GM18873 (cell line): Measurements from ENCODE around the gene ATXN7L2.
"Not testable (repeated sequence)": the region's sequence is repeated elsewhere in the genome, so short reads cannot be mapped to it uniquely, and the experiment has no call there.

Experiments used
- ATAC-seq: cut with Tn5 transposase; IDR thresholded peaks from one replicate; pipeline ENCODE4 v1.9.1; 2021; ENCODE audit warnings: mild to moderate bottlenecking, moderate library complexity, moderate number of reproducible peaks; ENCODE audit not compliant: unreplicated experiment, low FRiP score

The ATXN7L2 gene, protein sequence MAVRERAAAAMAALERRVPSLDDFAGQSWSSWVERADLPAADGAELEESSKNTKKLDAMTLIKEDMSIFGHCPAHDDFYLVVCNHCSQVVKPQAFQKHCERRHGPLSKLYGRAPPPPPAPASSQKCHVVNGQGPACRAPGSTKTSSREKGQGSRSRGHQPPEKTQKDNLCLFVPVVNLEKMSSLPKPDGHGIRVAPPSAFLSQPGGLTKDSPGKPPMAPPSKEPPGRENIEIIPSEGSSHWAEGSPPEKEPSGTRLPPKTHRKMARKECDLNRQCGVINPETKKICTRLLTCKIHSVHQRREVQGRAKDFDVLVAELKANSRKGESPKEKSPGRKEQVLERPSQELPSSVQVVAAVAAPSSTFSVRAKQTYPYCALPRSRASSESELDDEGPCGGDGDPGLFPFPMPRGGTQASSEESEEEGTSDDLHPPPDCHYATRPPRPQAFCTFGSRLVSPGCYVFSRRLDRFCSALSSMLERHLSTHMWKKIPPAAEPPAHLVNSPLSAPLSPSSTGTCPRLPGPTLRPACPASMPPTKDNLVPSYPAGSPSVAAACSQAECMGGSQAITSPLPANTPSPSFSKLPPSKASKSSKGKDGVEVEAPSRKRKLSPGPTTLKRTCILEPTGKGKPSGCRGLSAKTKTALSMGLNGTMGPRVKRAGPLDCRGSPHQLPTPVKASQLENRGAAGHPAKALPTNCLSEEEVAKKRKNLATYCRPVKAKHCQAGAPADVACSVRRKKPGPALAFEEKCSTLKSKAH

DNA sequence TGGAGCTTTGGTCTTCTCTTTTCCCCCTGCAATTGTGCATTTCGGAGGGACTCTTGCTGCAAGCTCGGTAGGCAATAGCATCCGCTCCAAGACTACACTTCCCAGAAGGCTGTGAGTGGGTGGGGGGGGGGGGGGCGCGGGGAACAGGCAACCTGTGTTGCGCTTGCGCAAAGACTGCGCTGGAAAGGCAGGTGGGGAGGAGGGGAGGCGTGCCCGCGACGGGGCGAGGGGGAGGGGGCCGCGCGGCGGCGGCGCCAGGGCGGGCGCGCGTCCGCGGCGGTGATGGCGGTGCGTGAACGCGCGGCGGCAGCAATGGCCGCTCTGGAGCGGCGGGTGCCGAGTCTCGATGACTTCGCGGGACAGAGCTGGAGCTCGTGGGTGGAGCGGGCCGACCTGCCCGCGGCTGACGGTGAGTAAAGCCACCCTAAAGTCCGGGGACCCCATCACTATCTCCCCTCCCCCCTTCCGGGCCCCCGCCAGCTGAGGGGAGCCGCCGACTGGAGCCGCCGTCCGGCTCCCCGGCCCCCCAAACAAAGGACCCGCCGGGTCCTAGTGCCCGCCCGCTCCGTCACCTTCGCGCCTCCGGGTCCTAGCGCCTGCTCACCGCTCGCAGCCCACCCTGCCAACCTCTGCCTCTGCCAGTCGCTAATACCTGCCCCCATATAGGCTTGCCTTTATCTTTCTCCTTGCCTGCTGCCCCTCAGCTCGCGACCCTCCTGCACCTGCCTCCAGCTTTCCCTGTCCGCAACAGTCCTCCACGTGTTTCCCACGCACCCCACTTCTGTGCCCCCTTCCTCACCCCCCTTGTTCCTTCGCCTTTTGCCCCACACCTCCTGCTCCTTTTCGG, at the start of gene ATXN7L2:
ATXN7L2 (plus strand) TSS at position 234 of the 847 bp plus-strand sequence; CDS start at position 283, 49 bp downstream.
- ATAC-seq: peak; percentile 41

DNA sequence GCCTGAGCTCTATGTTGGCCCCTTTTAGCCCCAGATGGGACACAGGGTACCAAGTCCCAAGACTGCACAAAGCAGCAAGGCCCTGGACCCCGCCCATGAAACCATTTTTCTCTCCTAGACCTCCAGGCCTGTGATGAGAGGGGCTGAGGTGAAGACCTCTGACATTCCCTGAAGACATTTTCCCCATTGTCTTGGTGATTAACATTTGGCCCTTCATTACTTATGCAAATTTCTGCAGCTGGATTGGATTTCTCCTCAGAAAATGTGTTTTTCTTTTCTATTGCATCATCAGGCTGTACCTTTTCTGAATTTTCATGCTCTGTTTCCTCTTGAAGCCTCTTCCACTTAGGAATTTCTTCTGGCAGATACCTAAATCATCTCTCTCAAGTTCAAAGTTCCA, 49.2 kb upstream of the ATXN7L2 start:
- ATAC-seq: no peak

DNA sequence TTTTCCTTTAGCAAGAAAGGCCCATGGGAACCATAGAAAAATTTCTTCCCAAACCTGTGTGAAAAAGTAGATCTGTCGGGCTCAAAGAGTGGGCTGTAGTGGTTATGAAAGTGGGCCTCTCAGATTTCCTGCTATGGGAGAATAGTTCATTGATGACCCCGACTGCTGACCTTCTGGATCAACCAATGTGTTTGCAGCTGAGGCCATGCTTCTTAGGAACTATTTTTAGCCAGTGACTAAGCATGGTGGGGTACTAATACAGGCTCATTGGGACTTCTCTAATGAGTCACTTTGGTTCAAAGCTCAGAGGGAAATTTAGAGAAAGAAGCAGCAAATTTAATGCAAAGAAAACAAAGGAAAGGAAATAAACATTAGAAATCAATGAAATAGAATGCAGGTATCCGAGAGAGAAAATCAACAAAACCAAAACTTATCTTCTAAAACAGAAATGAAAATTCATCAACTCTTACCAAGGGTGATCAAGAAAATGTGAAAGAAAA, 44.9 kb upstream of the ATXN7L2 start:
- ATAC-seq: no peak

DNA sequence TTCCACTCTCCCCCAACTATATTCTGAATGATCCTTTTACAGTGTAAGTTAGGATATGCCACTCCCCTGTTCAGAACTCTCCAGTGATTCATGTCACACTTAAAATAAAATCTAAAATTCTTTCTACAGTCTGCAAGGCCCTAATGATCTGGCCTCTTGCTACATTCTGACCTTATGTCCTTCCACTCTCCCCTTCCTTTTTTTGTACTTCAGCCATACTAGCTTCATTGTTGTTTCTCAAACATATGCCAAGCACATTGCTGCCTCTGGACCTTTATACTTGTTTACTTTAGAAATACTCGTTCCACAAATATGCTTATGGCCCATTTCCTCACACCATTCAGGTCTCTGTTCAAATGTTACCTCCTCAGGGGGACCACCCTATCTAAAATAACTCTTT, 42.6 kb upstream of the ATXN7L2 start:
- no peak for ATAC-seq

DNA sequence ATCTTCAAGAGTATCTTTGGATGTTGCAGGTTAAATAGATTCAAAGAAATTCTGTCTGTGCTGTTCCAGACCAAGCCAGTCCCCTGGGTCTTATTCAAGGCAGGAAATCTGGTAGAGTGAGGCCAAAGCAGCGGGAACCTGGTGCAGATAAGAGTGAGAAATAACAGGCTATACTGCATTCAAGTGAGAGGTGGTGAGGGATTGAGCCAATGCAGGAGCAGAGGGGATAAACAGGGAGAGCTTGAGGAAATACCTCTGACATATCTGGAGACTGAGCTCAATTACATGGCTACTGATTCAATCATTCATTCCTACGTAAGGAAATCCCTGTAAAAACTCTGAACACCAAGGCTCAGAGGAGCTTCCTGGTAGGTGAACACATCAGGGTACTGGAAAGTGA, 40.2 kb upstream of the ATXN7L2 start:
- ATAC-seq: no peak

DNA sequence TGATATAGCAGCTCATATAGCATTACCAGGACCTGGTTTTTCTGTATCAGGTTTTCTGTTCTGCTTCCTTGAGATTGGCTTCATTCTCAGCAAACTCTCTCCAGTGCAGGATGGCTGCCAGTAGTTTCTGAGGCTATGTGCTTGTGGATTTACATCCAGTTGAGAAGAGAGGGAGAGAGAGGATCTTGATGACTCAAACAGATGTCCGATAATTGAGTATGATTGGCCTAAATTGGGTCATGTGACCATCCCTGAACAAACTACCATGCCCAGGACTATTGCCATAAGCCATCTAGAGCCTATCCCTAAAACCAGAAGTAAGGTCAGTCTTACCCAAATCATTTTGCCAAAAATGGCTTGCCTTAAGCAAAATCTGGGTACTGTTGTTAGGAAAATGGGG, 39.4 kb upstream of the ATXN7L2 start:
- no peak for ATAC-seq

DNA sequence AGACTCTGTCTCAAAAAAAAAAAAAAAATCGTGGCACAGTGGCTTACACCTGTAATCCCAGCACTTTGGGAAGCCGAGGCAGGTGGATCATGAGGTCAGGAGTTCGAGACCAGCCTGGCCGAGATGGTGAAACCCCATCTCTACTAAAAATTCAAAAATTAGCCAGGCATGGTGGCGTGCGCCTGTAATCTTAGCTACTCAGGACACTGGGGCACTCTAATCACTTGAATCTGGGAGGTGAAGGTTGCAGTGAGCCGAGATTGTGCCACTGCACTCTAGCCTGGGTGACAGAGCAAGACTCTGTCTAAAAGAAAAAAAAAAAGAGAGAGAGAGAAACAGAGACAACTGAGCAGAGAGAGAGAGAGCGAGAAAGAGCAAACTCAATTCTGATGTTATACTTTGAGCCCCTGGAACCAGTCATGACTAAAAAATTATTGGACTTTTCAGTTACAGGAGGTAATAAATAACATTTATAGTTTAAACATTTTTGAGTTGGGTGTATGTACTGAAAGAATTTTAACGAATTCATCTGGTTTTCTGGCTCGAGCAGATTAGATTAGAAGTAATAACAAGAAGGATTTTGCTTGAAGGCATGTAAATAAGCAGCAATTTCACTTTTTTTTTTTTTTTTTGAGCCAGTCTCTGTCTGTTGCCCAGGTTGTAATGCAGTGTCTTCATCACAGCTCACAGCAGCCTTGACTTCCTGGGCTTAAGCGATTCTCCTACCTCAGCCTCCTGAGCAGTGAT, 37.6 kb upstream of the ATXN7L2 start:
- ATAC-seq: not testable (repeated sequence)

DNA sequence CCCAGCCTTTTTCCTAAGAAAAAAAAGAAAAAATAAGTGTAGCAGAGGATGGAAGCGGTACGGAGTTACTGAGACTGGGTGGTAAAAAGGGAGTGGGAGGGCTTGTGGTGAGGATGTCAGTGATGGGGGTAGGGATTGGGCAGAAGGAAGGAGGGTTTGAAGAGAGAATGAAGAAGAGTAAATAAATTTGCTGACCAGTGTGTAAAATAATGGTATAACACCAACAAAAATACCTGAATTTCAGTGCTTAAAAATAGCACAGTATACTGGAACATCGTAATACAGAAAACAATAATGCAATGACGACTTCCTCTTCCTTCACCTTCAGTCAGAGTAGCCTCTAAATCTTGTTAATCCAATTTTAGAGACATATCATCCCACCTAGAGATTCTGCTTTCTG, 36.2 kb upstream of the ATXN7L2 start:
- no peak for ATAC-seq

DNA sequence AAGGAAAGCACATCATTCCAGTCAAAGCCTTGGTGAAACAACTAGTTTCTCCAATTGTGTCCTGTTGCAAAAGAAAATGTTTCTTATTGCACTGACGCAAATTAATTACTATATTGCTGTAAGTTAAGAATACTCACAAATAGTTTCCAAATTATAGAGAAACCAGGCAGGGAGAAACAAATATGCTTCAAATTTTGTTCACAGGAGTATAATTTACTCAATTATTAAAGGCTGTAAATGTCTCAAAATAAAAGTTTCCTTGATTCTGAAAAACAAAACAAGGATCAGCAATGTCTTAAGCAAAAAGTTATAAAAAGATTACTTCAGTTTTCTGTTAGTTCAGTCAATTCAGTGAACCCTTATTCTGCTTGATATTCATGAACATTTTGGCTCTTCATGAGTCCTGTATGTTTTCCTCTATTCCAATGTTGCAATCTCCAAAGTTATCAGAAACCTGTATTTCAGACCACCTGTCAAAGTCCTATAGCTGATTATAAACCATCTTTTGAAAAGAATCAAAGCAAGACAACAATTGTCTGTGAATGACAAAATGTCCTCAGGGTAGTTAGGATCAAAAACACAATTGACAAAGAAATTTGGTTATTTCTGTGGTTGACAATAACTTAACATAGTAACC, 29.1 kb upstream of the ATXN7L2 start:
- no peak for ATAC-seq

DNA sequence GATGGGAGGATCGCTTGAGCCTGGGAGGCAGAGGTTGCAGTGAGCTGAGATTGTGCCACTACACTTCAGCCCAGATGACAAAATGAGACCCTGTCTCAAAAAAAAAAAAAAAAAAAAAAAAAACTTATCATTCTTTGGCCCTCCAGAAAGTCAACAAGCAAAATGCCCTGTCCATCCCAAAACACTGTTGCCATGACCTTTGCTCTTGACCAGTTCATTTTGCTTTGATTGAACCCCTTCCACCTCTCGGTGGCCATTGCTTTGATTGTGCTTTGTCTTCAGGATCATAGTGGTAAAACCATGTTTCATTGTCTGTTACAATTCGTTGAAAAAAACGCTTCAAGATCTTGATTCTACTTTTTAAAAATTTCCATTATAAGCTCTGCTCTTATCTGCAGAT, 25.9 kb upstream of the ATXN7L2 start:
- no peak for ATAC-seq

DNA sequence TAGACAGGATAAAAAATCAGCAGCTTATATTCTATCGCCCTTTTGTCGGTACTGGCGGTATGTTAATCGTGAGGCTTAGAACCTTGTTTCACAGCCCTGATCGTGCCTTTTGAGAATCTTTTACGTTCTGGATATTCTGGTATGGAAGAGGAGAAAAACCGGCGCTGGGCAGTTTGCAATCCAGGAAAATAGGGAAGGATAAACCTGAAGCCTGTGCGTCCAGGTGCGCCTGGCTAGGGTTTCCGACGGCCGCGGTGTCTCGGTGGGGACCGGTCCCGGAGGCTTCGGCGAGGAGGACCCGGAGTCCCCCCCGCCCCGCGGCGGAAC, 17.6 kb upstream of the ATXN7L2 start:
- ATAC-seq: no peak

DNA sequence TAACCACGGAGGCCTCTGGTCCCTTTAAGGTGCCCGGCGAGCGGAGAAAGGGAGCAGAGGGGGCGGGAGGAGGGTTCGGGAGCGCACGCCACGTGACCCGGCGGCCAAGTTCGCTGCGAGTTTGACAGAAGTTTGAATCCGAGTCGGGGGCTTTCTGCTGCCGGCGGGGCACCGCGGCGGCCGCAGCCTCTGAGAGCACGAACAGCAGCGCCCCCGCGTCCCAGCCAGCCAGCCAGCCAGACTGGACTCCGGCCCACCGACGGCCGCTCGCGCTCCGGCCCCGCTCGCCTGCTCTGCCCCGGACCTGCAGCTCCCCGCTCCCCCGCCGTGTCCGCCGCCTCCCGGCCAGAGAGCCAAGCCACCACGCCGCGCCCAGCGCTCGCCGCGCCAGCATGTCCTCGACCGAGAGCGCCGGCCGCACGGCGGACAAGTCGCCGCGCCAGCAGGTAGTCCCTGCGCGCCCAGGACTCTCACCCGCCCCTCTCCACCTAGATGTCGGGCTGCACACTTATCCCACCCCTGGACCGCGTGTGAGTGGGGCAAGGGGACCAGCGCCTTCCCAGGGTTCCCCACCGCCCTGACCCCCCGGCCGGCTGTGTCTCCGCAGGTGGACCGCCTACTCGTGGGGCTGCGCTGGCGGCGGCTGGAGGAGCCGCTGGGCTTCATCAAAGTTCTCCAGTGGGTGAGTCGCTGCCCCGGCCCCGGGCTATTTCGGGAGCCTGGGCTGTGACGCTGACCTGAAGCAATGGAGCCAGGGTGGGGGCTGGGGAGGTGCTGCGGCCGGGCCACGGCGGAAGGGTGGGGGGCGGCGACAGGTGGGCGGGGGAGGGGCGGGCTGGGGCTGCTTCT, 17.0 kb upstream of the ATXN7L2 start, which contains the start of gene SYPL2:
SYPL2 (plus strand) TSS at position 95 of the 849 bp plus-strand sequence; CDS start at position 393, 298 bp downstream.
- ATAC-seq: no peak

DNA sequence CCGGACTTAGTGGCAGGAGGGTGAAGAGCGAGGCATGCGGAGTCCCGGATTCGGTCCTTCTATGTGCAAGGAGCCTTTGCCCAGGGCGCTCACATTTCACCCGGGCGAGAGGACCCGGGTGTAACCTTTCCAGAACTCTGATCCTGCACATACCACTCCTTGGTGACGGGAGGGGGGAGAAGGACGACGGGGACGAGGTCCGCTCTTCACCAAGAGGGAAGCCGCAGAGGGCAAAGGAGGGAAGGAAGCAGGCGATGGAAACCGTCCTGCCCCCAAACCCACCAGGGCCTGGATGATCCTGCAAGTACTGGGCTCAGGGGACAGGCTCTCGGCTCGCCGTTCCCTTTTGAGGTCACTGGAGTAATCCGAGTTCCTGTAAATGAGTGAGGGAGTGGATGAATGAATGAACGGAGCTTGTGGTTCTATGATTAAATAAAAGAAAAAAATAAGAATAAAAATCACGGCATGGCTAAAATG, 16.4 kb upstream of the ATXN7L2 start:
- ATAC-seq: no peak

DNA sequence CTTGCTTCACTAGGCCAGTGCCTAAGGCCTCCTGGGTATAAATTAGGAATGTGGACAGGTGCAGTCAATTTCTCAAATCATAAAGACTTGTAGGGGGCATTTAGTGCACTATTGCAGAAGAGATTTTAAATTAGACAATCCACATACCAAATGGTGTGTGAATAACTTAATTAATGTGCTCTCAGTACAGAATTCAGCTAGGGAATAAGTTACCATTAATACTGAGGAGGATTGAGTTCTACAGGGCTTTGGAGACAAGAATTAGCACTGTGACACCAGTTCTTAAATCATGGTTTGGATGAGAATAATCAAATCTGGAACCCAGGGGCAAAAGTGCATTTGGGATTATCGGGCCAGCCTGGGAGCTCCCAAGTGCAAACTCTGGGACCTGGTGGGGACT, 15.6 kb upstream of the ATXN7L2 start:
- no peak for ATAC-seq

DNA sequence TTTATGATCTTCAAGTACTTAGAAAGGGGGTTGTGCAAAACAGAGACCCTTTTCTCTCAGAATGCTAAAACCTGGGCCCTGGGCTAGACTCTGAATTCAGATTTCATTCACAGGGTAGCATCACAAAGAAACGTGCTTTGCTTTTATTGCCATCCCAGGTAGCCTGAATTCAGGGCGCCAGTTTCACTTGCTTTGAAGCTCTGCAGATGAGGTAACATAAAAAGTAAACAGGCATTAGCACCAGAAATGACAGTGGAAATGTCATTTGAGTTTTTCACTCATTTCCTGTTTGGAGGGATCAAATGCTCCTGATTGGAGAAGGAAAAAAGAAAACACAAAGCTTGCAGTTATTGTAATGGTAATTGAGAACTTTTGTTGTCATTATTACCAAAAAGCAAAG, 14.8 kb upstream of the ATXN7L2 start:
- no peak for ATAC-seq

DNA sequence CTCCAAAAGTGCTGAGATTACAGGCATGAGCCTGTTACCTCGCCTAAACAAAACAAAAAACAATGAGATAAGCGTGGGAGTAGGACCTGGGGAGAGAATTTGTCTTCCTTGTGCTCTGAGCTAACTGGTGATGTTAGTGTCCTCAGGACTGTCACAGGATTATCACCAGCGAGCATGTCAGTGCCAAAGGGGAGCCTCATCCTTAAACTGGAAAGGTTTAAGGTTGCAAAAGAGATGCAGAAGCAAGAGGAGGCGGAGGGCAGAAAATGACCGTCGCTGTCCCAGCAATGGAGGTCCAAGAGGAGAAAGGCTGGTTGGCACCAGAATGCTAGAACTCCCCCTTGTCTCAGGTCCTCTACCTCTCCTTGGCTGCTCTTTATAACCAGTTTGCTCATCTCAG, 13.5 kb upstream of the ATXN7L2 start:
- ATAC-seq: no peak

DNA sequence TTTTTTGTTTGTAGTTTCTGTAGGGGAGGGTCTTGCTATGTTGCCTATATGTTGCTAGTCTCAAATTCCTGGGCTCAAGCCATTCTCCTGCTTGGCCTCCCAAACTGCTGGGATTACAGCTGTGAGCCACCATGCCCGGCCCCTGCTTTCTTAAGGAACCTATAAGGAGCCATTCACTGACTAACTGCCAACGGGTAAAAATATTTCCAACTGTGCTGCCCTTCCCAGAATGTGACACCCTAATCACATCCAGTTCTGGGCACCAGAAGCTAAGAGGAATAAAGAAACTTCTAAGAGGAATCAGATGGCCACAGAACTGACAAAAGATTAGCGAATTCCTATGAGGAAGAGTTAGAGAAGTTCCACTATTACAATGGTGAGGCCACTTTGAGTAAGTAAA, 10.9 kb upstream of the ATXN7L2 start:
- ATAC-seq: no peak

DNA sequence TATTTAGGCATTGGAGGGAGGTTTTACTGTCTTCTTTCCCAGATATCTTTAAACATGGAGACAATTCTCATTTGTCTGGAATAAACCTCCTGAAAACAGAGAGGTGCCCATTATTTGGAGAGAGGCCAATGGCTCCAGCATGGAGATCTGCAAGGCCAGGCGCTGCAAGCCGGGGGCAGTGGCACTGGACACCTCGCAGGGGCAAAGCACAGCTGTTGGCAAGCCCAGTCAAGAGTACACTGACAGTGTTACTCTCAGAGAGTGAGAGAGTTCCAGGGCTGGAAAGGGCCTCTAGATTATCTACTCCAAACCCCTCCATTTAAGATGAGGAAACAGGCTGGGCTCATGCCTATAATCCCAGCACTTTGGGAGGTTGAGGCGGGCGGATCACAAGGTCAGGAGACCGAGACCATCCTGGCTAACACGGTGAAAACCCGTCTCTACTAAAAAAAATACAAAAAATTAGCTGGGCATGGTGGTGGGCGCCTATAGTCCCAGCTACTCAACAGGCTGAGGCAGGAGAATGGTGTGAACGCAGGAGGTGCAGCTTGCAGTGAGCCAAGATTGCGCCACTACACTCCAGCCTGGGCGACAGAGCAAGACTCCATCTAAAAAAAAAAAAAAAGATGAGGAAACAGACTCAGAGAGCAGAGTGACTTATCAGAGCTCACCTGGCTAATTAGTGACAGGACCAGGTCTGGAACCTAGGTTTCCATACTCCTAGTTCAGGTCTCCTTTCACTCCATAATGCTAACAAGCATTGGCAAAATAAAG, 10.2 kb upstream of the ATXN7L2 start:
- ATAC-seq: not testable (repeated sequence)
